A549 (cell line): Measurements from ENCODE around the gene ATP2A2. TPM values are rescaled to one million over a fixed set of nuclear protein-coding genes. Genes with fewer than 3 reads are reported as not detected.
"Not testable (repeated sequence)": the region's sequence is repeated elsewhere in the genome, so short reads cannot be mapped to it uniquely, and the experiment has no call there.

Experiments used
- ATAC-seq, 2 experiments: fragments of 200-7000 bp in 1 of 2; fragments of >200 bp in 1 of 2; cut with Nextera tagmentation in 1 of 2; cut with Tn5 transposase in 1 of 2; 3 replicates each; pipeline versions ENCODE4 v1.8.0 to v1.9.1; 2018 to 2020; ENCODE audit warnings: mild to moderate bottlenecking in 1 of 2, moderate library complexity in 1 of 2
- CTCF ChIA-PET: fragments of 300-600 bp; sonication (Branson Sonifier 250); formaldehyde crosslinking; extraction: SDS; loops from one replicate; lab custom pipeline; 2021; ENCODE audit warnings: antibody characterized with exemption, inconsistent platforms; lab: Yijun Ruan, JAX
- POLR2A ChIA-PET: fragments of 350-600 bp; formaldehyde crosslinking; extraction: SDS; loops from one replicate; lab custom pipeline; 2021; ENCODE audit warnings: antibody characterized with exemption, inconsistent platforms; lab: Yijun Ruan, JAX
- DNase-seq, 2 experiments: peaks; one replicate each; pipeline versions ENCODE4 v3.0.0 to v3.0.0-alpha.2; 2011 to 2016; ENCODE audit warnings: low read depth in 1 of 2, low spot score in 1 of 2
- FAIRE-seq: peaks from 2 replicates; lab custom pipeline; 2011; peaks lifted over from hg19 to GRCh38; lab: Jason Lieb, UNC
- H3K27ac ChIP-seq, 2 experiments: fragments of >200 bp; sonication (Bioruptor Twin); formaldehyde crosslinking; 3 replicates each; pipeline ENCODE4 v1.5.1; 2016 to 2017
- H3K4me1 ChIP-seq: fragments of >200 bp; sonication (Bioruptor Twin); formaldehyde crosslinking; 3 replicates; pipeline ENCODE4 v1.6.1; 2016
- H3K4me2 ChIP-seq: fragments of >200 bp; sonication (Bioruptor Twin); formaldehyde crosslinking; 3 replicates; pipeline ENCODE4 v1.6.1; 2016
- H3K4me3 ChIP-seq: fragments of >200 bp; sonication (Bioruptor Twin); formaldehyde crosslinking; 3 replicates; pipeline ENCODE4 v1.5.1; 2016
- H3K9me3 ChIP-seq: fragments of >200 bp; sonication (Bioruptor Twin); formaldehyde crosslinking; 3 replicates; pipeline ENCODE4 v1.6.1; 2016
- BHLHE40 ChIP-seq: IDR thresholded peaks from 2 replicates; pipeline ENCODE4 v1.6.1; 2012; ENCODE audit warnings: low read depth, low read length, inconsistent platforms
- CBX2 ChIP-seq: fragments of 200-600 bp; sonication (generic); IDR thresholded peaks from 2 replicates; pipeline ENCODE4 v1.6.1; 2016; ENCODE audit warnings: low read depth, mild to moderate bottlenecking, borderline replicate concordance
- CBX8 ChIP-seq: fragments of 200-600 bp; sonication (generic); IDR thresholded peaks from 2 replicates; pipeline ENCODE4 v1.6.1; 2016
- CEBPB ChIP-seq, 2 experiments: fragments of >200 bp in 1 of 2; sonication (Bioruptor Twin) in 1 of 2; formaldehyde crosslinking in 1 of 2; IDR thresholded peaks; 2 replicates each; pipeline ENCODE4 v1.6.1; 2012 to 2016
- CTCF ChIP-seq: fragments of >200 bp; sonication (Bioruptor Twin); formaldehyde crosslinking; IDR thresholded peaks from 3 replicates; pipeline ENCODE4 v1.5.1; 2016
- ESRRA ChIP-seq: fragments of 150-350 bp; IDR thresholded peaks from 2 replicates; pipeline ENCODE4 v1.6.1; 2014; ENCODE audit warnings: mild to moderate bottlenecking, low read length, borderline replicate concordance
- GATA3 ChIP-seq: IDR thresholded peaks from 2 replicates; pipeline ENCODE4 v1.6.1; 2012; ENCODE audit warnings: borderline replicate concordance
- HDAC2 ChIP-seq: fragments of 200-600 bp; sonication (generic); IDR thresholded peaks from 2 replicates; pipeline ENCODE4 v1.6.1; 2016
- HEYL ChIP-seq: fragments of 250-450 bp; sonication (Bioruptor Pico); IDR thresholded peaks from 2 replicates; pipeline ENCODE4 v1.8.0; 2021; ENCODE audit warnings: mild to moderate bottlenecking, moderate library complexity
- HOXB13 ChIP-seq: fragments of 250-450 bp; sonication (Bioruptor Pico); IDR thresholded peaks from 2 replicates; pipeline ENCODE4 v1.5.0; 2020; ENCODE audit warnings: low read depth, mild to moderate bottlenecking, moderate library complexity
- HOXB5 ChIP-seq: fragments of 250-450 bp; sonication (Bioruptor Pico); IDR thresholded peaks from 2 replicates; pipeline ENCODE4 v1.5.0; 2020; ENCODE audit warnings: mild to moderate bottlenecking, moderate library complexity
- JUN ChIP-seq, 2 experiments: fragments of >200 bp; sonication (Bioruptor Twin); formaldehyde crosslinking; IDR thresholded peaks; 2 replicates in 1 of 2; 3 replicates in 1 of 2; pipeline ENCODE4 v1.6.1; 2016 to 2017
- JUNB ChIP-seq: fragments of >200 bp; sonication (Bioruptor Twin); formaldehyde crosslinking; IDR thresholded peaks from 2 replicates; pipeline ENCODE4 v1.6.1; 2016
- KDM1A ChIP-seq: fragments of 200-600 bp; sonication (generic); IDR thresholded peaks from 2 replicates; pipeline ENCODE4 v1.6.1; 2016; ENCODE audit warnings: low read depth, mild to moderate bottlenecking
- KDM5A ChIP-seq: fragments of 200-600 bp; sonication (generic); IDR thresholded peaks from 2 replicates; pipeline ENCODE4 v1.6.1; 2016; ENCODE audit warnings: antibody characterized with exemption, mild to moderate bottlenecking
- MAFK ChIP-seq: fragments of 450-650 bp; IDR thresholded peaks from 2 replicates; pipeline ENCODE4 v1.6.1; 2014; ENCODE audit not compliant: partially characterized antibody
- MYC ChIP-seq: IDR thresholded peaks from 2 replicates; pipeline ENCODE4 v1.6.1; 2012; ENCODE audit warnings: mild to moderate bottlenecking, inconsistent platforms, low read length, improper control_type of control experiment, borderline replicate concordance
- NR3C1 ChIP-seq: fragments of >200 bp; sonication (Bioruptor Twin); formaldehyde crosslinking; IDR thresholded peaks from 3 replicates; pipeline ENCODE4 v1.6.1; 2017
- PHF8 ChIP-seq: fragments of 200-600 bp; sonication (generic); IDR thresholded peaks from 2 replicates; pipeline ENCODE4 v1.6.1; 2016; ENCODE audit warnings: low read depth, mild to moderate bottlenecking, antibody characterized with exemption, moderate library complexity, borderline replicate concordance
- POLR2AphosphoS2 ChIP-seq: conservative IDR thresholded peaks from 2 replicates; pipeline ENCODE4 v1.6.1; 2012; ENCODE audit warnings: low read length, improper control_type of control experiment, inconsistent platforms
- RARB ChIP-seq: fragments of 250-450 bp; sonication (Bioruptor Pico); IDR thresholded peaks from 2 replicates; pipeline ENCODE4 v1.8.0; 2021; ENCODE audit warnings: mild to moderate bottlenecking, moderate library complexity
- RFX5 ChIP-seq: fragments of 450-650 bp; IDR thresholded peaks from 2 replicates; pipeline ENCODE4 v1.7.1; 2014; ENCODE audit warnings: antibody characterized with exemption, mild to moderate bottlenecking, moderate library complexity
- SMC3 ChIP-seq: fragments of >200 bp; sonication (Bioruptor Twin); formaldehyde crosslinking; IDR thresholded peaks from 3 replicates; pipeline ENCODE4 v1.6.1; 2018; ENCODE audit warnings: inconsistent platforms
- SREBF2 ChIP-seq: fragments of 450-650 bp; IDR thresholded peaks from 2 replicates; pipeline ENCODE4 v1.6.1; 2014; ENCODE audit warnings: mild to moderate bottlenecking, moderate library complexity
- TP53 ChIP-seq: fragments of 250-450 bp; sonication (Bioruptor Pico); IDR thresholded peaks from 2 replicates; pipeline ENCODE4 v1.5.0; 2021; ENCODE audit warnings: mild to moderate bottlenecking, moderate library complexity
- ZC3H11A ChIP-seq: fragments of 450-650 bp; IDR thresholded peaks from 2 replicates; pipeline ENCODE4 v1.6.1; 2014; ENCODE audit warnings: antibody characterized with exemption, mild to moderate bottlenecking
- WGBS: methylation state at CpG from one replicate; pipeline ENCODE4 v1.1.6; 2017; ENCODE audit errors: missing lambda C conversion rate; 5-methylcytosine and 5-hydroxymethylcytosine counted together
- polyA plus RNA-seq, 4 experiments: library from polyadenylated mRNA; depleted of rRNA in 3 of 4; stranded (reverse); fragments of >200 nt; fragmentation: RNase III in 1 of 4; extraction: RNeasy Plus Mini Kit Qiagen cat#74134 plus additional on column Dnase treatment in 1 of 4; gene quantifications; 2 replicates in 3 of 4; 3 replicates in 1 of 4; pipeline ENCODE4 v1.2.3, GENCODE V29; 2011 to 2017
- TF ChIP-seq, protein P1 (sequence below): fragments of >200 bp; sonication (Bioruptor Twin); formaldehyde crosslinking; IDR thresholded peaks from 2 replicates; pipeline ENCODE4 v1.6.1; 2016
- TF ChIP-seq, protein P2 (sequence below): fragments of 250-450 bp; sonication (Bioruptor Pico); IDR thresholded peaks from 2 replicates; pipeline ENCODE4 v1.5.0; 2021; ENCODE audit warnings: mild to moderate bottlenecking, moderate library complexity, borderline replicate concordance

Gene ATP2A2
- polyA plus RNA-seq, 2 of the 4 experiments (the other 2 are of a cell fraction), result 342 to 415 TPM

DNA sequence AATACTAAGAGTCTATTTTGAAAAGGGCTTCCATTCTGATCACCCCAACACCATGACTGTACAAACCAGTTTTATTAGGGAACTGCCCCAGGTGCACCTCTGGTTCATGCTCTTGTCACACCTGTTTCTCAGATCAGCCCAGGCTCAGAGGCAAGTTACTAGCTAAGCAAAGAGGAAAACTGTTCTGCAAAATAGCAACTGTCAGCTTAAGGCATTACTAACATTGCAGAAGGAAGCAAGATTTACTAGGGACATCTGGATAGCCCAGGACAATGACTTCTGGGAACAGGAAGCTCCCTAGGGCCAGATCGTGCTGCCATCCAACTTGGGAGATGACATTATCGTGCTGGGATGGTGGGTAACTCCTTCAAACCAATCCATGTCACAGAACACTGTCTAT lies 92.4 kb downstream of the ATP2A2 start:
- DNase-seq (no peak), ATAC-seq (no peak), FAIRE-seq (no peak)
- POLR2A ChIA-PET, result interaction anchor here (0.8 kb wide), 1 partner anchor 58 kb away, joined by 5 read pairs; no protein-coding TSS in a partner anchor
- no peak overlapping the region for H3K4me3 ChIP-seq
- 98% methylated on average over 2 of the region's 2 CpGs for WGBS
- TF ChIP-seq BHLHE40 (no peak), TP53 (CRISPR knock-in tag) (no peak), SMC3 (no peak), PHF8 (no peak), KDM5A (no peak), ESRRA (no peak), ZC3H11A (no peak), KDM1A (no peak), JUNB (no peak), GATA3 (no peak), NR3C1 (no peak), CBX2 (no peak), CBX8 (no peak), HEYL (CRISPR knock-in tag) (no peak), MYC (no peak)
- no peaks in the 10 kb centered on the region for H3K4me1 ChIP-seq
- CTCF ChIA-PET, result interaction anchor here (1.6 to 3.9 kb wide), 5 partner anchors 14 to 58 kb away, joined by 5 to 27 read pairs (median 8); no protein-coding TSS in a partner anchor
- H3K27ac ChIP-seq, result no peak overlapping the region
- no peaks in the 10 kb centered on the region for H3K9me3 ChIP-seq
- H3K4me2 ChIP-seq, result no peak overlapping the region

- ChIA-PET CTCF (interaction anchor here (1.6 to 3.9 kb wide), 3 partner anchors 14 to 57 kb away, joined by 5 to 27 read pairs (median 7); no protein-coding TSS in a partner anchor), POLR2A (no interaction called here)
- FAIRE-seq, result no peak
- Histone ChIP-seq H3K4me2 (no peak overlapping the region), H3K4me1 (no peaks in the 10 kb centered on the region), H3K9me3 (no peaks in the 10 kb centered on the region), H3K4me3 (no peak overlapping the region), H3K27ac (no peak overlapping the region)
- no peak for ATAC-seq
- 95% methylated on average over 13 of the region's 13 CpGs for WGBS
- no peak for DNase-seq
- no peak for TF ChIP-seq HOXB5 (CRISPR knock-in tag)
- TF ChIP-seq TP53 (CRISPR knock-in tag), result no peak
- no peak for TF ChIP-seq POLR2AphosphoS2
- TF ChIP-seq CEBPB (IDR thresholded peaks at IDR 0.05), result no peak
Measured at GRCh38 chr12:110373962-110374611, 93.0 kb downstream of the ATP2A2 start.

GRCh38 chr12:110378131-110378790 lies 97.2 kb downstream of the ATP2A2 start:
- WGBS, result 95% methylated on average over 17 of the region's 17 CpGs
- H3K4me3 ChIP-seq, FAIRE-seq, ATAC-seq, DNase-seq, H3K4me2 ChIP-seq, H3K27ac ChIP-seq, H3K4me1 ChIP-seq, H3K9me3 ChIP-seq, POLR2A ChIA-PET: not testable (repeated sequence)
- CTCF ChIA-PET, result interaction anchor here (0.9 to 2.7 kb wide), 3 partner anchors 10 to 53 kb away, joined by 3 to 13 read pairs (median 5); no protein-coding TSS in a partner anchor

DNA sequence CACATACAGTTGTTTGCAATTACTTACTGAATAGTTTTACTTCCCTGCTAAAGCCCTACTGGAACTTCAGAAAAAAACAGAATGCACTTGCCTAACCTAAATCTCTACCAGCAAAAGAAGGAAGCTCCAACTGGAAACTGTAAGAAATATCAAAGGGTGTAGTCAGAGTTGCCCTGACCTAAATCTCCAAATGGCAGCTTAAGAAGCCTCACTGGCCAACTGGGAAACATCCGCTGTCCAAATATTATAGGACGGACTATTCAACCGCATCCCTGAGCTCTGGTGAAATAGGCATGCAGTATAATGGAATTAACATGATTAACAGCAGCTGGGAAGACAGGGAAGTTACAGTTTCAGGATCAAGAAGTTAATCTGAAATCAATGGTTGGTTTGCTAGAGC lies 98.2 kb downstream of the ATP2A2 start:
- TF ChIP-seq RARB (CRISPR knock-in tag) (no peak), POLR2AphosphoS2 (no peak), HOXB13 (CRISPR knock-in tag) (no peak), JUN (IDR thresholded peaks at IDR 0.05) (no peak), JUNB (no peak), RFX5 (no peak), SREBF2 (no peak), MAFK (no peak), GATA3 (no peak), ESRRA (no peak), HDAC2 (no peak), CTCF (no peak)
- TF ChIP-seq, protein P1, sequence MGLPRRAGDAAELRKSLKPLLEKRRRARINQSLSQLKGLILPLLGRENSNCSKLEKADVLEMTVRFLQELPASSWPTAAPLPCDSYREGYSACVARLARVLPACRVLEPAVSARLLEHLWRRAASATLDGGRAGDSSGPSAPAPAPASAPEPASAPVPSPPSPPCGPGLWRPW, result no peak
- TF ChIP-seq, protein P2, sequence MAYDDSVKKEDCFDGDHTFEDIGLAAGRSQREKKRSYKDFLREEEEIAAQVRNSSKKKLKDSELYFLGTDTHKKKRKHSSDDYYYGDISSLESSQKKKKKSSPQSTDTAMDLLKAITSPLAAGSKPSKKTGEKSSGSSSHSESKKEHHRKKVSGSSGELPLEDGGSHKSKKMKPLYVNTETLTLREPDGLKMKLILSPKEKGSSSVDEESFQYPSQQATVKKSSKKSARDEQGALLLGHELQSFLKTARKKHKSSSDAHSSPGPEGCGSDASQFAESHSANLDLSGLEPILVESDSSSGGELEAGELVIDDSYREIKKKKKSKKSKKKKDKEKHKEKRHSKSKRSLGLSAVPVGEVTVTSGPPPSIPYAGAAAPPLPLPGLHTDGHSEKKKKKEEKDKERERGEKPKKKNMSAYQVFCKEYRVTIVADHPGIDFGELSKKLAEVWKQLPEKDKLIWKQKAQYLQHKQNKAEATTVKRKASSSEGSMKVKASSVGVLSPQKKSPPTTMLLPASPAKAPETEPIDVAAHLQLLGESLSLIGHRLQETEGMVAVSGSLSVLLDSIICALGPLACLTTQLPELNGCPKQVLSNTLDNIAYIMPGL (CRISPR knock-in tag), result no peak
- POLR2A ChIA-PET, result no interaction called here
- WGBS, result 96% methylated on average over 3 of the region's 3 CpGs
- FAIRE-seq (no peak), ATAC-seq (no peak), DNase-seq (no peak)
- H3K9me3 ChIP-seq, result no peaks in the 10 kb centered on the region
- H3K4me3 ChIP-seq, result no peak overlapping the region
- no peak overlapping the region for H3K27ac ChIP-seq
- H3K4me1 ChIP-seq, result no peaks in the 10 kb centered on the region
- no peak overlapping the region for H3K4me2 ChIP-seq
- CTCF ChIA-PET, result interaction anchor here (1.3 kb wide), 2 partner anchors 14 to 52 kb away, joined by 3 to 4 read pairs; no protein-coding TSS in a partner anchor
